Stimulated activated naive B cell treated with anti-CD40 and anti-IgM and Interleukin-4, amounts not matched to agents 10 μg/mL and 1 μg/mL and 100 μg/mL, for 72 hours (primary cell): ENCODE results near the gene PXK.

Experiments used
- ATAC-seq, 2 donors: fragments of 150-1000 bp; cut with Tn5 transposase; replicated peaks; 2 replicates each; pipeline ENCODE4 v1.10.0; 2021; ENCODE audit warnings: moderate library complexity in 1 of 2
- DNase-seq: peaks from one replicate; pipeline ENCODE4 v3.0.0; 2021
- H3K27ac Mint-ChIP-seq: one replicate; pipeline ENCODE4 v1.8.0; 2022; ENCODE audit warnings: mild to moderate bottlenecking, mixed read lengths
- H3K27me3 Mint-ChIP-seq, 2 donors: one replicate each; pipeline ENCODE4 v1.8.0; 2022; ENCODE audit warnings: mixed read lengths in 2 of 2
- H3K36me3 Mint-ChIP-seq, 2 donors: one replicate each; pipeline ENCODE4 v1.8.0; 2022; ENCODE audit warnings: mixed read lengths in 2 of 2, mild to moderate bottlenecking in 1 of 2
- H3K4me1 Mint-ChIP-seq, 2 donors: one replicate each; pipeline ENCODE4 v1.8.0; 2022; ENCODE audit warnings: mixed read lengths in 2 of 2, mild to moderate bottlenecking in 1 of 2
- H3K4me3 Mint-ChIP-seq, 2 donors: one replicate each; pipeline ENCODE4 v1.8.0; 2022; ENCODE audit warnings: mild to moderate bottlenecking in 2 of 2, mixed read lengths in 2 of 2, moderate library complexity in 1 of 2
- H3K9me3 Mint-ChIP-seq, 2 donors: one replicate each; pipeline ENCODE4 v1.8.0; 2022; ENCODE audit warnings: mixed read lengths in 2 of 2, mild to moderate bottlenecking in 1 of 2

The PXK gene

GRCh38 chr3:58349792-58350626 is 17.3 kb downstream of the PXK start:
- peaks cover 56 to 89% of the 10 kb centered on the region in 2 donors for H3K4me1 Mint-ChIP-seq
- H3K9me3 Mint-ChIP-seq, result no peaks in the 10 kb centered on the region
- no peaks in the 10 kb centered on the region for H3K27me3 Mint-ChIP-seq
- ATAC-seq (peak; percentile 89 to 92), DNase-seq (peak; percentile 68)
- H3K4me3 Mint-ChIP-seq, result peak overlapping the region; percentile 57 to 72
- peaks cover 9 to 29% of the 10 kb centered on the region in 2 donors for H3K36me3 Mint-ChIP-seq
- H3K27ac Mint-ChIP-seq, result peak overlapping the region; percentile 94

- peak overlapping the region; percentile 57 to 65 for H3K4me3 Mint-ChIP-seq
- H3K9me3 Mint-ChIP-seq, result no peaks in the 10 kb centered on the region
- H3K36me3 Mint-ChIP-seq, result peaks cover 9 to 29% of the 10 kb centered on the region in 2 donors
- H3K27ac Mint-ChIP-seq, result peak overlapping the region; percentile 94
- ATAC-seq, result peak in 1 of 2 donors; percentile 1
- DNase-seq, result no peak
- H3K4me1 Mint-ChIP-seq, result peaks cover 55 to 92% of the 10 kb centered on the region in 2 donors
- no peaks in the 10 kb centered on the region for H3K27me3 Mint-ChIP-seq
Observed at GRCh38 chr3:58350627-58351013, 17.9 kb downstream of the PXK start.

GRCh38 chr3:58351920-58352319 is 19.2 kb downstream of the PXK start:
- Mint-ChIP-seq H3K27ac (peak overlapping the region; percentile 86), H3K27me3 (no peaks in the 10 kb centered on the region), H3K4me3 (peak overlapping the region; percentile 64 to 65), H3K4me1 (peaks cover 56 to 95% of the 10 kb centered on the region in 2 donors), H3K36me3 (peaks cover 9 to 22% of the 10 kb centered on the region in 2 donors), H3K9me3 (no peaks in the 10 kb centered on the region)
- DNase-seq, result peak; percentile 27
- peak; percentile 13 to 17 for ATAC-seq

GRCh38 chr3:58352626-58353025 is 19.9 kb downstream of the PXK start:
- no peaks in the 10 kb centered on the region for H3K27me3 Mint-ChIP-seq
- H3K4me1 Mint-ChIP-seq, result peaks cover 61 to 95% of the 10 kb centered on the region in 2 donors
- ATAC-seq, result no peak
- peak overlapping the region; percentile 75 for H3K27ac Mint-ChIP-seq
- no peak for DNase-seq
- H3K36me3 Mint-ChIP-seq, result peaks cover 12 to 25% of the 10 kb centered on the region in 2 donors
- no peaks in the 10 kb centered on the region for H3K9me3 Mint-ChIP-seq
- peak overlapping the region; percentile 57 to 61 for H3K4me3 Mint-ChIP-seq

GRCh38 chr3:58353722-58354553 is 21.2 kb downstream of the PXK start:
- Mint-ChIP-seq H3K27ac (peak overlapping the region; percentile 90), H3K27me3 (no peaks in the 10 kb centered on the region), H3K9me3 (no peaks in the 10 kb centered on the region), H3K4me1 (peaks cover 63 to 98% of the 10 kb centered on the region in 2 donors), H3K4me3 (peak overlapping the region; percentile 80 to 82), H3K36me3 (peaks cover 12 to 22% of the 10 kb centered on the region in 2 donors)
- DNase-seq (peak; percentile 23), ATAC-seq (peak; percentile 18 to 21)

GRCh38 chr3:58355179-58355578 is 22.5 kb downstream of the PXK start:
- H3K4me3 Mint-ChIP-seq, result peak overlapping the region; percentile 50 to 71
- peak overlapping the region; percentile 90 for H3K27ac Mint-ChIP-seq

GRCh38 chr3:58356054-58356453 is 23.4 kb downstream of the PXK start:
- DNase-seq, result peak; percentile 67
- Mint-ChIP-seq H3K9me3 (no peaks in the 10 kb centered on the region), H3K4me1 (peaks cover 48 to 91% of the 10 kb centered on the region in 2 donors), H3K36me3 (peaks cover 12 to 22% of the 10 kb centered on the region in 2 donors), H3K27me3 (no peaks in the 10 kb centered on the region), H3K4me3 (peak overlapping the region; percentile 54 to 57), H3K27ac (peak overlapping the region; percentile 93)
- peak; percentile 67 for ATAC-seq

More at GRCh38 chr3:58355179-58355578, 22.5 kb downstream of the PXK start:
- Mint-ChIP-seq H3K36me3 (peaks cover 12 to 22% of the 10 kb centered on the region in 2 donors), H3K4me1 (peaks cover 55 to 91% of the 10 kb centered on the region in 2 donors), H3K9me3 (no peaks in the 10 kb centered on the region), H3K27me3 (no peaks in the 10 kb centered on the region)
- ATAC-seq (peak; percentile 68 to 79), DNase-seq (peak; percentile 63)

- Mint-ChIP-seq H3K9me3 (no peaks in the 10 kb centered on the region), H3K36me3 (peaks cover 11 to 15% of the 10 kb centered on the region in 2 donors), H3K4me1 (peaks cover 43 to 91% of the 10 kb centered on the region in 2 donors), H3K27ac (peak overlapping the region; percentile 93), H3K27me3 (no peaks in the 10 kb centered on the region), H3K4me3 (peak overlapping the region; percentile 7 to 57)
- DNase-seq (no peak), ATAC-seq (no peak)
Observed at GRCh38 chr3:58357402-58357801, 24.7 kb downstream of the PXK start.

- no peaks in the 10 kb centered on the region for H3K9me3 Mint-ChIP-seq
- DNase-seq (no peak), ATAC-seq (peak; percentile 19 to 24)
- no peak overlapping the region for H3K4me3 Mint-ChIP-seq
- H3K36me3 Mint-ChIP-seq, result peaks cover 8 to 12% of the 10 kb centered on the region in 2 donors
- H3K27me3 Mint-ChIP-seq, result no peaks in the 10 kb centered on the region
- peak overlapping the region; percentile 93 for H3K27ac Mint-ChIP-seq
- H3K4me1 Mint-ChIP-seq, result peaks cover 39 to 86% of the 10 kb centered on the region in 2 donors
Observed at GRCh38 chr3:58358092-58358491, 25.4 kb downstream of the PXK start.

GRCh38 chr3:58358808-58359207 is 26.1 kb downstream of the PXK start:
- H3K4me1 Mint-ChIP-seq, result peaks cover 35 to 86% of the 10 kb centered on the region in 2 donors
- peaks cover 7% of the 10 kb centered on the region in 2 donors for H3K36me3 Mint-ChIP-seq
- no peaks in the 10 kb centered on the region for H3K9me3 Mint-ChIP-seq
- no peak for ATAC-seq
- H3K27me3 Mint-ChIP-seq, result no peaks in the 10 kb centered on the region
- H3K27ac Mint-ChIP-seq, result no peak overlapping the region
- no peak for DNase-seq
- no peak overlapping the region for H3K4me3 Mint-ChIP-seq

- Mint-ChIP-seq H3K36me3 (peaks cover 5 to 7% of the 10 kb centered on the region in 2 donors), H3K27ac (no peak overlapping the region), H3K4me3 (no peak overlapping the region), H3K9me3 (no peaks in the 10 kb centered on the region), H3K27me3 (no peaks in the 10 kb centered on the region), H3K4me1 (peaks cover 33 to 86% of the 10 kb centered on the region in 2 donors)
- ATAC-seq, result no peak
- DNase-seq, result no peak
Observed at GRCh38 chr3:58359621-58360020, 26.9 kb downstream of the PXK start.

GRCh38 chr3:58361866-58362265 is 29.2 kb downstream of the PXK start:
- DNase-seq (no peak), ATAC-seq (no peak)
- Mint-ChIP-seq H3K4me1 (peaks cover 37 to 86% of the 10 kb centered on the region in 2 donors), H3K27ac (no peak overlapping the region), H3K9me3 (no peaks in the 10 kb centered on the region), H3K27me3 (no peaks in the 10 kb centered on the region), H3K4me3 (no peak overlapping the region), H3K36me3 (peaks cover 12 to 17% of the 10 kb centered on the region in 2 donors)

GRCh38 chr3:58366699-58367098 is 34.0 kb downstream of the PXK start:
- Mint-ChIP-seq H3K27me3 (no peaks in the 10 kb centered on the region), H3K4me3 (peak overlapping the region in 1 of 2 donors; percentile 60), H3K9me3 (no peaks in the 10 kb centered on the region), H3K36me3 (peaks cover 16 to 22% of the 10 kb centered on the region in 2 donors), H3K4me1 (peaks cover 23 to 66% of the 10 kb centered on the region in 2 donors), H3K27ac (no peak overlapping the region)
- ATAC-seq (peak; percentile 62 to 67), DNase-seq (no peak)

- no peak overlapping the region for H3K4me3 Mint-ChIP-seq
- H3K9me3 Mint-ChIP-seq, result no peaks in the 10 kb centered on the region
- no peak overlapping the region for H3K27ac Mint-ChIP-seq
- DNase-seq, result no peak
- H3K4me1 Mint-ChIP-seq, result peaks cover 23 to 48% of the 10 kb centered on the region in 2 donors
- H3K27me3 Mint-ChIP-seq, result no peaks in the 10 kb centered on the region
- H3K36me3 Mint-ChIP-seq, result peaks cover 20 to 22% of the 10 kb centered on the region in 2 donors
- ATAC-seq, result no peak
Observed at GRCh38 chr3:58369038-58369437, 36.3 kb downstream of the PXK start.
